Inflammatory macrophage treated with lipopolysaccharide for 4 hours (primary cell): Measurements from ENCODE around the gene OCLN.
"Not testable (repeated sequence)": the region's sequence is repeated elsewhere in the genome, so short reads cannot be mapped to it uniquely, and the experiment has no call there.

Experiments
- DNase-seq: peaks from one replicate; pipeline ENCODE4 v3.0.0-alpha.2; 2020

Gene OCLN

DNA sequence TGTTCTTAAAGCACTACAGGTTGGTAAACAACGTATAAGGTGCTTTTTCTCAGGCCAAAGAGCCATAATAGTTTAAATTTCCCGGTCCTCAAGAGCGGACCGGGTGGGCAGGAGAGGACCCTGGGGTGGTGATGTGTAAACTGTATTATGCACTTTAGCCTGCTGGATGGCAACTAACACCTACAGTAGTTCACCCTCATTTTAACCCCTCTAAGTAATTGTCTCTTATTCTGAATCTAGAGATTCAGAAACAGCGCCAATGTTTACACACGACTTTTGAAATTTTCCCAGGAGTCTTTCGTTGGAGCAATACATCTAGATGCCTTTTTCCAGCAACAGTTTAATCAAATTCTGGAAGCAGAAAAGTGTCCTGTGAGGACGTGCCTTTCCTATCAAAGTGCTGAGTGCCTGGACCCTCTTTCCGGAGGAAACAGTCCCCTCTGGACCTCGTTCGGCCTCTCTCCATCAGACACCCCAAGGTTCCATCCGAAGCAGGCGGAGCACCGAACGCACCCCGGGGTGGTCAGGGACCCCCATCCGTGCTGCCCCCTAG lies 676 bp upstream of the OCLN start:
- no peak for DNase-seq

DNA sequence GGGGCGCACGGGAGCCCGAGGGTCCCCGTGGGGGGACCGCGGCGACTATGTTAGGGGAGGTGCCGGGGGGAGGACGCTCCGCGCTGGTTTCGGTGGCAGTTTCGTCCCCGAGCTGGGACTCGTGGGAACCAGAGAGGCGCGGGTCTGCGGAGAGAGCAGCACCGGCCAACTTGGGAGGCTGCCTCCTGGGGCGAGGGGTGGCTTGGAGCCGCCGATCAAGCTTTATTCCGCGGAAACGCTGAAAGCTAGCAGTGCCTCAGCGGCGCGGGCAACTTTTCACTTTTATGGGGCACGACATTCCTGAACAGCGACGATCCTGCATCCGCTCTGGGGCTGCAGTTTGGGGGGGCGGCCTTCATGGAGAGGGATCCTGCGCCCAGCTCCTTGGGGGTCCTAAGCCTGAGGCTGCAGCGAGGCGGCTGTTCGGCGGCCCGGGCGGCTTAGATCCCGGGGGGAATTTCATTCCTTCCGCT lies 369 bp downstream of the OCLN start:
- DNase-seq = no peak

DNA sequence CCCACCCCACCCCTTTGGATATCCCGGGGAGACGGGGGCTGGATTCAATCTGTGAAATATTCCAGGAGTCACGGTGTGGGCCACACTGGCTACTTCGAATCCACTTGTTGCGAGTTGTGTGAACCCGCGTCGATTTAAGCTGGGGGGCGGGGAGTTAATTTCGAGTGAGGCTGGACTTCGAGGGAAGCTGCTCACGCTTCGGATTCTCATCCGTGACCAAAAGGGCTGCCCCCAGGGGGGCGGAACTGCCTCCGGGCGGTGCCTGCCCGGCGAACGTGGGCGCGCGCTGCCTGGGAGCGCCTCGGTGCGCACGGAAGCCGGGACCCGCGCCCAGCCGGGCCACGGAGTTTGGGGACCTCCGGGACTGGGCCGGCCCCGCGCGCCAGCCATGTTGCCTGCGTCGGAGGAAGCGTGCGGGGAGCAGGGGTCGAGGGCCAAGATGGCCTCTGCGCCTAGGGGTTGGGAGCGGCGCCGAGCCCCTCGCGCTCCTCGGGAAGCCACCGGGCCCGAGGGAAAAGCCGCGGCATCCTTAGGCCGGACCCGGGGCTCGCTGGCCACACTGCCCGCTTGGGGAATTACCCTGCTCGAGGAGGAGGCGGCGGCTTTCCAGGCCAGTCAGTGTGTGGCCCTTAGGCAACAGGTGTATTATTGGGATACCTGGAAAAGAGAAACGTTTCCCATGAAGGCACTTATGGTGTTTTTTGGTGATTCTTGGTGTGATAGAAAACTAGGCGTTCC lies 975 bp downstream of the OCLN start:
- DNase-seq = peak; percentile 41

DNA sequence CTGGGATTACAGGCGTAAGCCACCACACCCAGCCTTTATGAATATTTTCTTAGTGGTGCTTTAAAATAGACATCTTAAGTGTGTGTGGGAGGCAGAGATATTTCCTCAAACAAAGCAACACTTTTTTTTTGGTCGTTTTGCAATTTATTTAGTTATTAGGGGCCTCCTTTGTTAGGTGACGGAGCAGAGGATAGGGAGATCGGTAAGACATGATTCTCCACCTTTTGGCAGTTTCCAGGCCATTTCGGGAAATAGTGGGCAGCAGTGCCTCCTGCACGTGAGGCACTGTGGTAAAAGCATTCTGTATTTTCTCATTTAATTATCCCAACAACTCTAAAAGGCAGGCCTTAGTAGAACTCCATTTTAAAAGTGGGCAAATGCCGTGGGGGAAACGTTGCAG lies 1.9 kb downstream of the OCLN start:
- DNase-seq = no peak

DNA sequence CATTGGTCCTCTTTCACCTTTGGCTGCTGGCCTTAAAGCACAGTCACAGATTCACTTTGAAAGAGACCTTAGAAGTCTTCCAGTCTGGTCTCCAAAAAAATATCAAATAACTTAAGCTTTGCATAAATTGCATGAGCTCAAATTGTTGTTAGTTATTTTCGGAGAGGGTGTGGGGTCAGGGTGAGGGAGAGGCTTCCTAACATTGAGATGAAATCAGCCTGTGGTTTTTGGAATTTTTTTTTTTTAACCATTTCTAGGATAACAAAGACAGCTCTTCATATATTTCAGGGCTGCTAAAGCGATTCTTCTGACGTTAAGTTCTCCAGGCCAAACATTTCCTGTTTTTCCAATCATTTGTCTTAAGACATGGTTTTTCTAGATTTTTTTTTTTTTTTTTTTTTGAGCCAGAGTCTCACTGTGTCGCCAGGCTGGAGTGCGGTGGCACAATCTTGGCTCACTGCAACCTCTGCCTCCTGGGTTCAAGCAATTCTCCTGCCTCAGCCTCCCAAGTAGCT lies 4.5 kb downstream of the OCLN start:
- no peak for DNase-seq

DNA sequence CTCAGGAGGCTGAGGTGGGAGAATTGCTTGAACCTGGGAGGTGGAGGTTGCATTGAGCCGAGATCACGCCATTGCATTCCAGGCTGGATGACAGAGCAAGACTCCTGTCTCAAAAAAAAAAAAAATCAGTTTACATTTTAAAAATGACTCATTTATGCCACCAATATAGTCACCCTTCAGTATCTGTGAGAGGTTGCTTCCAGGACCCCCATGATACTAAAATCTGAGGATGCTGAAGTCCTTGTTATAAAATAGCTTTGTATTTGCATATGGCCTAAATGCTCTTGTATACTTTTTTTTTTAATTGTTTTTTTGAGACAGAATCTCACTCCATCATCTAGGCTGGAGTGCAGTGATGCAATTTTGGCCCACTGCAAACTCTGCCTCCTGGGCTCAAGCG lies 5.8 kb downstream of the OCLN start:
- no peak for DNase-seq

DNA sequence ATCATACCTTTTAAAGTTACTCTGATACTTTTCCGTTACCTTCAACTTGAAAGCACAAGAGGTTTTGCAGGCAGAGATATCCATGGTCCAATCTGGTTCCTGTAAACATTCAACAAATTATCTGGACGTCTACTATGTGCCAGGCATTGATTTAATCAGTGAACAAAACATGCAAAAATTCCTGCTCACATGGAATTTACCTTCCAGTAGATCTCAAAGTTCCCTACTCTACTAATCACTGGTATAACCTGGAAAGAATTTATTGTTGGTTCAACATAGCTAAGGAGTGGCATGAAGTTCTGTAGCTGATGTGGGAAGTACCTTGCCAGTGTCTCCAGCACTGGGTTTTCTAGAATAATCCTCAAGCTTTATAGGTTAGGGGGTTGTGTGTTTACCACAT lies 9.8 kb downstream of the OCLN start:
- DNase-seq = no peak

DNA sequence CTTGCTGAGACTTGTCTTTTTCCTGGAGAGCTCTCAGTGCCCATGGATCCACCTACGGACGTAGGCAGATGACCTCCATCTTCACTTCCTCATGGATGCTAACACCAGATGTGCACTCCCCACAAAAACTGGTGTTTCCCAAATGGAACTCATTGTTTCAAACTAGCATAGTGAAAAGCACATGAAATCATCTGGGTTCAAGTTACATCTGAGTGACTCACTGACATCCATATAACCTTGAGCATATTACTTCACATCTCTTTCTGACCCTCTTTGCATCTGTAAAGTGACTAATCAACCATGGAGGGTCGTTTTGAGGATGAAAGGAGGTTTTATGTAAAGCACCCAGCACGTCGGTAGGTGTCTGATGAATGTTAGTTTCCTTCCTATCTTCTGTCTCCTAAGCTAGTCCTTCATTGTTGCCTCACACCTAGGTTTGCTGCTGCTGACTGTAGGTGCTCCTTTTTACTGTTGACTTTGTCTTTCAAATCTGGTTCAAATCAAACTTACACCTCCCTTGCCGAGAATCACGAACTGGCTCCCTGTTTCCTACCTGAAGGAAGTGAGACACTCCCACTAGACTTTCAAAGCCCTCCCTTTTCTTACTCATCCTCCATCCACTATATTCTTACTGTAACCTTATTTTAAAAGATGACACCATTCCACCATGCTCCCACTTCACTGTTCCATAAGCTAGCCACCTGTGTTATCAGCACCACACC lies 10.3 kb downstream of the OCLN start:
- peak; percentile 28 for DNase-seq

DNA sequence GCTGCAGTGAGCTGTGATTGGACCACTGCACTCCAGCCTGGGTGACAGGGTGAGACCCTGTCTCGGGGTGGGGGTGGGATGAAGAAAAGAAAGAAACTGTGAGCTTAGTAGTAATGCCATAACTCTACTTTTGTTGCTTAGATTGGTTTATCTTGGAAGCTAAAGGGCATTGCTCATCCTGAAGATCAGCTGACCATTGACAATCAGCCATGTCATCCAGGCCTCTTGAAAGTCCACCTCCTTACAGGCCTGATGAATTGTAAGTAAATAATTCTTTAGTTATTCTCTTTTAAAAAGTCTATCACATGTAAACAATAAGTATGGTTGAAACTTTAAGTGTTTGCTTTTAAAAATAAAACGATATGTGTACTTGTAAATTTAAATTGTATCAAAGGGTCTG lies 11.4 kb downstream of the OCLN start:
- no peak for DNase-seq

DNA sequence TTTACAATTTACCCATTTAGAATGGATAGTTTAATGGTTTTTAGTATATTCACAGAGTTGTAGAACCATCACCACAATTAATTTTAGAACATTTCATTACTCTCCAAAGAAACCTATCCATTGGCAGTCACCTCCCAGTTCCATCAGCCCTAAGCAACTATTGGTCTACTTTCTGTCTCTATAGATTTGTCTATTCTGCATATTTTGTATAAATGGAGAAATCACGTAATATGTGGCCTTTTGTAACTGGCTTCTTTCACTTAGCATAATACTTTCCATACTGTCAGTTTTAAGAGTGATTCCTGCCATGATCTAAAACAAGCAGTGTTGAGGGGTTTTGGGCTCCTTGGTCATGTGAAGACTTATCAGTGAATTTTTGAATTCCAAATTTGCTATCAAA lies 12.7 kb downstream of the OCLN start:
- no peak for DNase-seq

DNA sequence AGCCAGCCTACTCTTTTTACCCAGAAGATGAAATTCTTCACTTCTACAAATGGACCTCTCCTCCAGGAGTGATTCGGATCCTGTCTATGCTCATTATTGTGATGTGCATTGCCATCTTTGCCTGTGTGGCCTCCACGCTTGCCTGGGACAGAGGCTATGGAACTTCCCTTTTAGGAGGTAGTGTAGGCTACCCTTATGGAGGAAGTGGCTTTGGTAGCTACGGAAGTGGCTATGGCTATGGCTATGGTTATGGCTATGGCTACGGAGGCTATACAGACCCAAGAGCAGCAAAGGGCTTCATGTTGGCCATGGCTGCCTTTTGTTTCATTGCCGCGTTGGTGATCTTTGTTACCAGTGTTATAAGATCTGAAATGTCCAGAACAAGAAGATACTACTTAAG lies 16.6 kb downstream of the OCLN start:
- DNase-seq = peak; percentile 33

DNA sequence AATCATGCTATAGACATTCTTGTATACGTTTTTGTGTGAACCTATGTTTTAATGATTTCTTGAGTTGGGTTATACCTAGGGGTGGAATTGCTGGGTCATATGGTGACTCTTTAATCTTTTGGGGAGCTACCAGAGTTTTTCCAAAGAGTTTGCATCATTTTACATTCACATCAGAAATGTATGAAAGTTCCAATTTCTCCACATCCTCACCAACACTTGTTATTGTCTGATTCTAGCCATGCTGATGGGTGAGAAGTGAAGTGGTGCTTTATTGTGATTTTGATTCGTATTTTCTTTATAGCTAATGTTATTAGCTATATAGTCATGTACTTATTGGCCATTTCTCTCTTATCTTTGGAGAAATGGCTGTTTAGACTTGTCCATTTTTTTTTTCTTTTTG lies 18.1 kb downstream of the OCLN start:
- no peak for DNase-seq

DNA sequence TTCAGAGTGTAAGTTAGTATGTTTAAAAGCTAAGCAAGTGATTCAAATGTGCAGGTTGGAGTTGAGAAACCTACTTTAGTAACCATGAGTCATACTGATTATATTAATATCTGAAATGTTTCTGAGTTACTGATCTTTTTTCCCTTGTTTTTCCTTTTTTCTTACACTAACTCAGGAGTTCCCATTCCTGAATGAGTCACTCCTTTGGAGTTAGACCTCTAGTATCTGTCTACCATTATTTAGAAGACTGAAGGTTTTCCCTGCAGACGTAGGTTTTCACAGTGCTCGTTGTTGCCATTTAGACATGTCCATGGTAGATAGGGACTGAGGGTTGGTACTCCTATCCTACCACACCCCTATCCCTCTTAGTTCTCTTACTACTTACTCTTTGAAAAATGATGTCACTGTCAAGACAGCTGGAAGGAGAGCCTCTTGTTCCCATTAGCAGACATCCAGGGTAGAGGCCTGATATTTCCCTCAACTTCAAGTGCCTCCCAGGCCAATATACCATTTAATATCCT lies 20.2 kb downstream of the OCLN start:
- no peak for DNase-seq

DNA sequence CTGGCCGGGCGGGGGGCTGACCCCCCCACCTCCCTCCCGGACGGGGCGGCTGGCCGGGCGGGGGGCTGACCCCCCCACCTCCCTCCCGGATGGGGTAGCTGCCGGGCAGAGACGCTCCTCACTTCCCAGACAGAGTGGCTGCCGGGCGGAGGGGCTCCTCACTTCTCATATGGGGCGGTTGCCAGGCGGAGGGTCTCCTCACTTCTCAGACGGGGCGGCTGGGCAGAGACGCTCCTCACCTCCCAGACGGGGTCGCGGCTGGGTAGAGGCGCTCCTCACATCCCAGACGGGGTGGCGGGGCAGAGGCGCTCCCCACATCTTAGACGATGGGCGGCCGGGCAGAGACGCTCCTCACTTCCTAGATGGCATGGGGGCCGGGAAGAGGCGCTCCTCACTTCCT lies 23.0 kb downstream of the OCLN start:
- not testable (repeated sequence) for DNase-seq

DNA sequence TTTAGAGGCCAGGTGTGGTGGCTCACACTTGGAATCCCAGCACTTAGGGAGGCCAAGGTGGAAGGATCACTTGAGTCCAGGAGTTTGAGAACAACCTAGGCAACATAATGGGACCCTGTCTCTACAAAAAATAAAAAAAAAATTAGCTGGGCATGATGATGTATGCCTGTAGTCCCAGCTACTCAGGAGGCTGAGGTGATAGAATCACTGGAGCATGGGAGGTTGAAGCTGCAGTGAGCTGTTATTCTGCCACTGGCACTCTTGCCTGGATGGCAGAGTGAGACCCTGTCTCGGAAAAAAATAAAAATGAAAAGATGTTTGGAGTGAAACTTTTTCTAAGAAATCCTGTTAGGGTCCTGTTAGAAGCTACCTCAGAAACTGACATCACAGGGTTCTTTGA lies 24.2 kb downstream of the OCLN start:
- DNase-seq = no peak

DNA sequence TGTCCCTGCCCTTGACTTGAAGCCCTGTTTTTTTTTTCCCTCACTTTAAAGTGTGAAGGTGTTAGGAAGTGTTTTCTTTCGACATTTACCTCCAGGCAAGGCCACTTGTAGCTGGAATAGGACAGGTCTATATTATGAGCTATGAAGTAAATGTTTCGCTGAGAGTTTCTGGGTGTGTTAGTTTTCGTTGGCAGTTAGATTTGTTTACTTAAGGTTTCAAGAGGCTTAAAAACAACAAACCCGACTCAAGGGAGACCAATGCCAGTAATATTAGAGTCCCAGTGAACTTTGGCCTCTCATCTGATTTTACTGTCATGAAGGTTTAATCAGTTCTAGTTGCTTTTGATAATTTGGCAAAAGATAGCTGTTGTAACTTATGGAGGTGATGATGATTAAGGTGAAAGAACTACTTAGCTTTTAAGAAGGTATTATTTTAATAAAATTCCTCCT lies 25.2 kb downstream of the OCLN start:
- no peak for DNase-seq

DNA sequence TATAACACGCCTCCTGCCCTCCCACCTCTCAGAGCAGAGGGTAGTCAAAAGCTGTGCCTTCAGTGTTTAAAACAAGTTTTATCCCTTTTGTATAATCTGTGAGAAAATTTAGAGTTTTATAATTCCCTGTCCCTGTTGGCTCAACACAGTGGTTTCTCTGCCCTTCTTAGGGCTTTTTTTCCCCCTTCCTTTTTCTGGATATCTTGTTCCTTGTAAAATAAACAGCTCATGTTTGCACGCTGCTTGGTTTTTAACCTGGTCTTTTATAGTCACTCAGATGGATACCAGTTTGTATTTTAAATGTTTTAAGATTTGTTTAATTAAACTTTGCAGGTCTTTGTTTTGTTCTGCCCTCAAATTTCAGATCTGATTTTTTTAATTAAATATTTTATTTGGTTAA lies 26.7 kb downstream of the OCLN start:
- DNase-seq = no peak

DNA sequence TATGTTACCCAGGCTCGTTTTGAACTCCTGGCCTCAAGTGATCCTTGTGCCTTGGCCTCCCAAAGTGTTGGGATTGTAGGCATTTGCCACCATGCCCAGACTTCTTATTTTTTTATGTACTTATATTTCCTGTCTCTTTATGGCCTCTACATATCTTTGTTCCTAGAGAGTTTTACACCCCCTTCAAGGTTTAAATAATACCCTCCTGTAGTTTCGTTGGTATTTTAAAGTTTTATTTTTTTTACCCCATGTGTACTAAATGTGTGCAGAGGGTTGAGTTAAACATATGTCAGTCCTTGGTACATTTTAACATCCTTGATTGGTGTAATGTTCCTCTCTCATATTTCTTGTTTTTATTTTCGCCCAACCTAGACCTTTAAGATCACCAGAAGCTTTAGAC lies 29.4 kb downstream of the OCLN start:
- DNase-seq = no peak

DNA sequence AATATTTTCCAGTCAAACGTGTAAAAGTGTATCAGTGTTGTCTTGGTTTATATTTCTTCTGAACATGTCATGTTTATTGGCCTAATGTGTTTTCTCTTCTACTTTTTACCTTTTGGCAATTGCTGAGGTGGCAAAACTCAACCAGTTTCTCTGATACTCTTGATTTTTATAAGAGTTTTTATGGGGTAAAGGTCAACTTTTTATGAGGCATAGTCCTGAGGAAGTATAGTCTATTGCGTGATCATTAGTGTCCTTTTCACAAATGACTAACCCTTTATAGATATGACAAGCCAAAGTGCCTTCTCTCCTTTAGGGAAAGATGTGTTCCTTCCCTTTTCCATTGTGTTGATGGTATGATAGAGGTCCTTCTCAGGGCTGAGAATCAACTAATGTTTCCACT lies 32.9 kb downstream of the OCLN start:
- DNase-seq = peak; percentile 10

DNA sequence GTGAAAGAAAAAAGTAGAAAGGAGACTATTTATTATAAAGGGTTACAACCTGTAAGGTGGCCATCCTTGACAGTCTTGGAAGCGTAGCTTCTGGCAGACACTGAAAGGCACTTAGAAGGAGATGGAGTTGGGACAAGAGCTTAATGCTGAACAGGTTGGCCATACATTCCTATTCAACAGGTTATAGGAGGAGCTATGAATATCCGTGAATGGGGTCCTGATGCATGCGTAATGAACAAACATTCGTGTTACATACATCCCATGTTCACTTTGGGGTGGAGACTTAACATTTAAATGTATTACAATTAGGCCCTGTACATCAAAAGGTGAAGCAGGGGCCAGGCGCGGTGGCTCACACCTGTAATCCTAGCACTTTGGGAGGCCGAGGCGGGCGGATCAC lies 34.1 kb downstream of the OCLN start:
- no peak for DNase-seq

DNA sequence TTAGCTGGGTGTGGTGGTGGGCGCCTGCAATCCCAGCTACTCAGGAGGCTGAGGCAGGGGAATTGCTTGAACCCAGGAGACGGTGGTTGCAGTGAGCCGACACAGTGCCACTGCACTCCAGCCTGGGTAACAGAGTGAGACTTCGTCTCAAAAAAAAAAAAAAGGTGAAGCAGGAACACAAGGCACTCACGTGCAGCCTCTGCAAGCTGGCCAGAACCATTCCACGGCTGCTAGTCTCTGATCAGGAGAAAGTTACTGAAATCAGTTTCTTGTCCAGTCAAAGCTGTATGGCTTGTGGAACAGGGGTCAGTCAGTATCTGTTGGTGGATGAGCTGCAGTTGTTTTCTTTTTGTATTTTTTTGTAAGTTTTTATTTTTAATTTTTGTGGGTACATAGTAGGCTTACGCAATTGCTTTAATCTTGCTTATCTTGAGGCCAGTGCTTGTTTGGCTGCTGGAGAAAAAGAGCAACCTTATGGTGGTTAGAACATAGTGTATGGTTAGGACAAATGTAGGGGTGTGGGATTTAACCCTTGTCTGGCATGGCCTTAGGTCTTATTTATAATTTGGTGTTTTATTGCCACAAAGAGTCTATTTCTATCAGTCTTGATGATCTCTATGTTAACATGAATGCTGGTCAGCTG lies 34.7 kb downstream of the OCLN start:
- DNase-seq = no peak

DNA sequence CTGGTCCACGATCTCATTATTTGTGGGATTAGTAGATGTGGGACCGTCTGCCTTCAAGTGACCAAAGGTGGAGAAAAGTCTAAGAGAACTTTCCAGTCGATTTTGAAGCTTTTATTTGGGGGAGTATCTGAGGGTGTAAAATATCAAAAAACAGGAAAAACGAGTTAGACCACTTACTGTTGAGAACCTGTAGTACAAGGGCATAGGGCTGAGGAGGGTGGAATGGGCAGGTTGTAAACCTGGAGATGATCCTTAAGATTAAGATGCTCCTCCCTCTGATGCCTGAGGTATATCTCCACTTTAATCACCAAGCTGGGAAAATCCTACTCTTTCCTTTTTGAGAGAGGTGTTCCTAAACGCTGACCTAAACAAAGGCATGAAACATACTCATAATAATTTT lies 35.4 kb downstream of the OCLN start:
- DNase-seq = no peak

DNA sequence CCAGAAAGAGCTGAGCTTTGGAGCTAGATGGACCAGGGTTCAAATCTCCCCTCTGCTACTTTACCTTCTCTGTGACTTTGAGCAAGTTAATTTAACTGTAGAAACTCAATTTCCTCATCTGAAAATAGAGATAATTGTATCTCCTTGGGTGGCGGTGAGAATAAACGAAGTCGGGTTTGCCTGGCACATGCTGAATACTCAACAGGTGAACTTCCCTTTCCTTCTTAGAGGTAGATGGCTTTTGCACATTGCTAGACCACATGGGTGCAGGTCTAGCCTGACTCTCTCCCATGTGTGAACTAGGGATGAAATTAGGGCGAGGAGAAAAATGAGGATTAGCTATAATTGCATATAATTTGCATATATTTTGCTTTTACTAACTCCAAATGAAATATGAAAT lies 36.0 kb downstream of the OCLN start:
- no peak for DNase-seq
